Mucosa of rectum (tissue), 2 donors: ENCODE measurements around the gene BMPR1B.

Experiments used
- H3K27ac ChIP-seq, 2 donors: one replicate each; pipeline ENCODE4 v1.7.0; 2013; ENCODE audit warnings: inconsistent platforms in 2 of 2, low read depth in 2 of 2, low read length in 2 of 2
- H3K27me3 ChIP-seq, 2 donors: one replicate each; pipeline ENCODE4 v1.7.0; 2013; ENCODE audit warnings: low read length in 2 of 2; ENCODE audit not compliant: control insufficient read depth in 2 of 2, insufficient read depth in 2 of 2
- H3K36me3 ChIP-seq, 2 donors: one replicate each; pipeline ENCODE4 v1.7.0; 2013; ENCODE audit warnings: low read length in 2 of 2; ENCODE audit not compliant: control insufficient read depth in 2 of 2, insufficient read depth in 2 of 2
- H3K4me1 ChIP-seq, 2 donors: one replicate each; pipeline ENCODE4 v1.7.0; 2013; ENCODE audit warnings: low read length in 2 of 2, mild to moderate bottlenecking in 1 of 2; ENCODE audit not compliant: control insufficient read depth in 2 of 2, insufficient read depth in 2 of 2
- H3K4me3 ChIP-seq, 2 donors: one replicate each; pipeline ENCODE4 v1.7.0; 2013; ENCODE audit warnings: low read length in 2 of 2
- H3K9ac ChIP-seq, 2 donors: one replicate each; pipeline ENCODE4 v1.7.0; 2013; ENCODE audit warnings: low read length in 2 of 2, low read depth in 1 of 2, mild to moderate bottlenecking in 1 of 2
- H3K9me3 ChIP-seq, 2 donors: one replicate each; pipeline ENCODE4 v1.7.0; 2013; ENCODE audit warnings: low read length in 2 of 2; ENCODE audit not compliant: control insufficient read depth in 2 of 2
- donor health status: healthy.
- donor health status: Normal muscosa, but diverticular disease.

Gene BMPR1B

GRCh38 chr4:95156452-95156765 is 398.7 kb downstream of the BMPR1B start:
- H3K9me3 ChIP-seq: no peaks in the 10 kb centered on the region
- no peak overlapping the region for H3K4me3 ChIP-seq
- no peaks in the 10 kb centered on the region for H3K4me1 ChIP-seq
- H3K27ac ChIP-seq: no peak overlapping the region
- H3K36me3 ChIP-seq: no peaks in the 10 kb centered on the region
- no peak overlapping the region for H3K9ac ChIP-seq
- H3K27me3 ChIP-seq: no peaks in the 10 kb centered on the region

GRCh38 chr4:95157596-95157995 is 399.8 kb downstream of the BMPR1B start:
- no peak overlapping the region for H3K9ac ChIP-seq
- no peak overlapping the region for H3K4me3 ChIP-seq

GRCh38 chr4:95158045-95158444 is 400.3 kb downstream of the BMPR1B start:
- no peaks in the 10 kb centered on the region for H3K9me3 ChIP-seq
- H3K4me3 ChIP-seq: no peak overlapping the region
- H3K27ac ChIP-seq: no peak overlapping the region
- no peak overlapping the region for H3K9ac ChIP-seq
- no peaks in the 10 kb centered on the region for H3K27me3 ChIP-seq
- no peaks in the 10 kb centered on the region for H3K4me1 ChIP-seq
- H3K36me3 ChIP-seq: no peaks in the 10 kb centered on the region

More at GRCh38 chr4:95157596-95157995, 399.8 kb downstream of the BMPR1B start:
- Histone ChIP-seq H3K36me3 (no peaks in the 10 kb centered on the region), H3K9me3 (no peaks in the 10 kb centered on the region), H3K27ac (no peak overlapping the region), H3K4me1 (no peaks in the 10 kb centered on the region), H3K27me3 (no peaks in the 10 kb centered on the region)

GRCh38 chr4:95158626-95159025 is 400.9 kb downstream of the BMPR1B start:
- Histone ChIP-seq H3K9me3 (no peaks in the 10 kb centered on the region), H3K9ac (no peak overlapping the region), H3K4me1 (no peaks in the 10 kb centered on the region), H3K36me3 (no peaks in the 10 kb centered on the region), H3K27ac (no peak overlapping the region), H3K4me3 (no peak overlapping the region), H3K27me3 (no peaks in the 10 kb centered on the region)

- H3K9me3 ChIP-seq: no peaks in the 10 kb centered on the region
- no peak overlapping the region for H3K9ac ChIP-seq
- H3K4me1 ChIP-seq: no peaks in the 10 kb centered on the region
- H3K27me3 ChIP-seq: no peaks in the 10 kb centered on the region
- H3K4me3 ChIP-seq: no peak overlapping the region
- H3K27ac ChIP-seq: no peak overlapping the region
- no peaks in the 10 kb centered on the region for H3K36me3 ChIP-seq
Observed at GRCh38 chr4:95159384-95159783, 401.6 kb downstream of the BMPR1B start.

- H3K9me3 ChIP-seq: no peaks in the 10 kb centered on the region
- H3K36me3 ChIP-seq: no peaks in the 10 kb centered on the region
- no peak overlapping the region for H3K27ac ChIP-seq
- no peak overlapping the region for H3K4me3 ChIP-seq
- H3K27me3 ChIP-seq: no peaks in the 10 kb centered on the region
- H3K9ac ChIP-seq: no peak overlapping the region
- no peaks in the 10 kb centered on the region for H3K4me1 ChIP-seq
Observed at GRCh38 chr4:95161781-95162469, 404.2 kb downstream of the BMPR1B start.

- Histone ChIP-seq H3K4me1 (no peaks in the 10 kb centered on the region), H3K36me3 (no peaks in the 10 kb centered on the region), H3K27me3 (no peaks in the 10 kb centered on the region), H3K9ac (no peak overlapping the region), H3K4me3 (no peak overlapping the region), H3K27ac (no peak overlapping the region), H3K9me3 (no peaks in the 10 kb centered on the region)
Observed at GRCh38 chr4:95162867-95163266, 405.1 kb downstream of the BMPR1B start.

GRCh38 chr4:95165926-95166524 is 408.3 kb downstream of the BMPR1B start:
- no peaks in the 10 kb centered on the region for H3K9me3 ChIP-seq
- no peak overlapping the region for H3K9ac ChIP-seq
- H3K4me1 ChIP-seq: no peaks in the 10 kb centered on the region
- no peak overlapping the region for H3K4me3 ChIP-seq
- no peaks in the 10 kb centered on the region for H3K36me3 ChIP-seq
- no peaks in the 10 kb centered on the region for H3K27me3 ChIP-seq
- H3K27ac ChIP-seq: no peak overlapping the region

- Histone ChIP-seq H3K4me3 (no peak overlapping the region), H3K27ac (no peak overlapping the region), H3K4me1 (no peaks in the 10 kb centered on the region), H3K9me3 (no peaks in the 10 kb centered on the region), H3K27me3 (no peaks in the 10 kb centered on the region), H3K9ac (no peak overlapping the region), H3K36me3 (no peaks in the 10 kb centered on the region)
Observed at GRCh38 chr4:95167805-95168204, 410.1 kb downstream of the BMPR1B start.

- Histone ChIP-seq H3K9ac (no peak overlapping the region), H3K4me1 (no peaks in the 10 kb centered on the region), H3K4me3 (no peak overlapping the region), H3K9me3 (no peaks in the 10 kb centered on the region), H3K27ac (no peak overlapping the region), H3K36me3 (no peaks in the 10 kb centered on the region), H3K27me3 (no peaks in the 10 kb centered on the region)
Observed at GRCh38 chr4:95170176-95170575, 412.4 kb downstream of the BMPR1B start.
